ENCODE measurements around the gene SAMMSON.

Gene SAMMSON

GRCh38 chr3:70020906-70021660 lies 21.6 kb downstream of the SAMMSON start:
- DNase-seq = peak; percentile 19

- no peak for DNase-seq
These were observed 28.8 kb downstream of the SAMMSON start for GRCh38 chr3:70028361-70028760.

DNA sequence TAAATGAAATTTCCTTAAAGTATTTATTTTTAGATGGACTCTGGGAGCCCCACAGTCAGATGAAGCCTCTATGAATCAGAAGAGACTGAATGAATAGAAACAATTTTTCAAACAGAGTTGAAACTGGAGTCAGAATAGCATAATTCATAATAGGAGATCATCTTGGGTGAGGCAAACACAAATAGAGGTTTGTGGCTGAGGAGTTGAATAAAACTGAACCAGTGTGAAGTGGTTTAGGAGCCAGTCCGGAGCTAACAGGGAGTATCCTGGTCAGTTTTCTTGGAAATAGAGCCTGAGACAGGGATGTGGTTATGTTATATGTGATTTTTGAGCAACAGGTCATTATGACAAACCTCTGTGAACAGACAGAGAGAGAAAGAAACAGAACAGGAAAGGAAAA lies 39.2 kb downstream of the SAMMSON start:
- no peak for DNase-seq

DNA sequence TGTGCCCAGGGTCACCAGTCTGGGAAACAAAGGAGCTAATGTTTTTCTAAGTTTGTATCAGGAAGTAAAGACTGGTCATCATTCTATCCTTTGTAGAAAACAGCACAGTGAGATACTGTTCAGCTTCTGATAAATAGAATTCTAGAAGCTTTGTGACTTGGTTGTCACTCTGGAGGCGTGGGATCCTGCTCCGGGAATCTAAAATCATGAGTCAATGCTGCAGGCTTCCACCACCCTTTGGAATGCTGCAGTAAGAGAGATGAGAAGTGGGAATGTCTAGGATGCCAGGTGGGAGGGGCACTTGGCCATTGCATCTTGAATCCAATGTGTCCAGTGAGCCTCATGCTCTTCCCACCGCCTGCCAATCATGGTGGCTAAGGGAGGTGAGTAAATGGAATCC lies 40.9 kb downstream of the SAMMSON start:
- no peak for DNase-seq

DNA sequence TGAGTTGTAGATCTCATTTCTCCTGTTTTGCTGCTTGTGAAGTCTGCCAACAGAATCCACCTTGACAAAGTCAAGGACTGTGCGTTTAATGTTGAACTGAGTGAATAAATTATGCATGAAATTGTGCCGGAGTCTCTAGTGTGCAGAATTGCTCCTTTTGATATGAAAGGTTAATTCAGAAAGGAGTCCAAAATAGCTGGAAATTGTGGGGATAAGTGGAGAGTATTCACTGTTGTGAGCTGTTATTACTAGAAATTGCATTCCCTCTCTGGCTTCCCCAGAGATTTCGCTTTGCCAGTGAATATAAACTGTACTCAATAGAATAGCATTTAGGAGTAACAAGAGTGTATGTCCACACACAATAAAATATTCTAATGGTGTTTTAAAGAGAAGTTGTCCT lies 43.1 kb downstream of the SAMMSON start:
- no peak for DNase-seq

DNA sequence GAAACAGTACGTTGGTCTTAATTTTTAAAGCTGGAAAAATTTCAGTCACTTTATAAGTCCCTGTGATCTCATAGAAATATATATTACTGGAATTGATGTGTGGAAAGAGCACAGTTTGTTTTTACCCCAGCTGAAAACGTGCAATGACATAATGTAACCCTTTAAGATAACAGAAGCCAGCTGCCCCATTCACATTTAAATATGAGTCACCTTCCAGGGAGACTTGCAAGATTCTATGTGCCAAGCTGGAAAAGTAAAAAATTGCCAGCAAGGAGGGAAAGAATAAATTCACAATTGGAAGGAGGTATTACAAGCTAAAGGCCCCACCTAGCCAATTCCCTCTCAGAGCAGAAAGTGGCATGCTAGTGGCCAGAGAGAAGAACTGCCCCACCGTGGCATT lies 50.2 kb downstream of the SAMMSON start:
- no peak for DNase-seq

DNA sequence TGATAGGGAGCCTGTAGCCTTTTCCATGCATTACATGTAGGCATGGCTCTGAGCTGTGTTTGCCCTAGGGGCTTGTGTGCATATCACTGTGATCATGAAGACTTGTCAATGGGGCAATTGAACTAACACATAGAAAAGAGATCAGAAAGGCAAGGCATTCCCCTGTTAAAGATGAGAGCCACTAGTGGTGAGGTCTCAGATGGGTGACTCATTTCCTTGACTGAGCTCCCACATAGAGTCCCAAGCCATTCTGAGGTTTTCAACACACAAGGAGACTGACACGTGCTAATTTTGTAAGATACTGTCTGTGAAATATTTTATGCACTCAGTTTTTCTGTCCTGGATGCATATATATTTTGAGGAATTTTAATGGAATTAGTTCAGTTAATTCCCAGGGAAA lies 53.8 kb downstream of the SAMMSON start:
- DNase-seq = no peak

GRCh38 chr3:70056081-70056480 lies 56.5 kb downstream of the SAMMSON start:
- no peak for DNase-seq

DNA sequence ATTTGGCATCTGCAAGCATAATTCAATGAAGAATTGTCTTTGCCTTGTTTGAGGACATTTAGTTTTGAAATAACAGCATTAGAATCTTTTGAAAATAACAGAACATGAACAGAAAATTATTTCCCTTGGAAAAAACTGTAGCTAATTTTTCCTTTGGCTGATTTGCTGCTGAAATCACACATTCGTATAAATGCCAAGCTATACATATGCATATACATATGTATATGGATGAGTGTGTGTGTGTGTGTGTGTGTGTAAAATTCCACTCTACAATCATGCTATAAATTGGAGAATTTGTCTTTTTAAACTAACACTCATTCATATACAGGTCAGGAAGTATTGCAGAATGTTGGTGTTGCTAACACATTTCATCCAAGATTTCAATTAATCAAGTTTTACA lies 57.9 kb downstream of the SAMMSON start:
- no peak for DNase-seq

DNA sequence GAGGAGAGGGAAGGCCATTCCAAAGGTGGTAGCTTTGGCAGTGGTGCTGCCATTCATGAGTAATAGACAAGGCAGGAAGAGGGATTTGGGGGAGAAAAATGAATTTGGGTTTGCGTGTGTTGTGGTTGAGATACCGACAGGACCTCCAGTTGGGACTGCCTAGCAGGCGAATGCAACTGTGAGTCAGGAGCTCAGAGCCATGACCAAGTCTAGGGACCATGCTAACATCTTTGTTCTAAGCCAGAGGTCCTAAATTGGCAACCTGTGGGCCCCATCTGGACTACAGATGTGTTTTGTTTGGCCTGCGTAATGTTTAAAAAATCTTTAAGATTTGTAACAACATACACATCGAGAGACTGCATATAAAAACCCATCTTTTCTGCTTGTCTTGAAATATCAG lies 61.6 kb downstream of the SAMMSON start:
- no peak for DNase-seq

DNA sequence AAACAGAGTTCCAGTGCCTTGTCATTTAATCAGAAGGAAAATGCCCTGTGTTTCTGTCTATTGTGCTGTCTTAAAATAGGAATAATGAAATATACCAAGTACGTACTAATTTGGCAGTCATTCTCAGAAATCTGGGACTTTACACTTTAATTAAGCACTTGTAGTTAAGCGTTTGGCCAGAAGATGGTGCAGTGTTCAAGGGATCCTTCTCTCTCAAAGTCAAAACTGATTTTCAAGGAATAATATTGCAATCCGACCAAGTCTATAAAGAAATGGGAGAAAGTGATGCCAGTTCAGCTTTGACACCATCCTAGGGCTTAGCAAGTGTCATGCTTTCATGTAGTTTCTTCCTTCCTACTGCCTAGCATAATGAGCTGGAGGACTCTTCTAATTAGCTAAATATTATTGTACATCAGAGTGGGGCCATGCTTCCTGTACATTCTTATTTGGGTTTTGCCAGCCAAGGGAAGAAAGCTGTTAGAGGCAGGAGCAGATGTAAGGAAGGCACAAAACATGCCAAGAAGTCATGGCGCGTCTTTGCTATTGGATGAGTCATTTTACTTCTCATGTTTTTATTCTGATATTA lies 64.8 kb downstream of the SAMMSON start:
- peak; percentile 86 for DNase-seq

- DNase-seq = peak; percentile 64
These were observed 66.2 kb downstream of the SAMMSON start for GRCh38 chr3:70065696-70066253.

GRCh38 chr3:70067860-70068521 lies 68.5 kb downstream of the SAMMSON start:
- DNase-seq = no peak

DNA sequence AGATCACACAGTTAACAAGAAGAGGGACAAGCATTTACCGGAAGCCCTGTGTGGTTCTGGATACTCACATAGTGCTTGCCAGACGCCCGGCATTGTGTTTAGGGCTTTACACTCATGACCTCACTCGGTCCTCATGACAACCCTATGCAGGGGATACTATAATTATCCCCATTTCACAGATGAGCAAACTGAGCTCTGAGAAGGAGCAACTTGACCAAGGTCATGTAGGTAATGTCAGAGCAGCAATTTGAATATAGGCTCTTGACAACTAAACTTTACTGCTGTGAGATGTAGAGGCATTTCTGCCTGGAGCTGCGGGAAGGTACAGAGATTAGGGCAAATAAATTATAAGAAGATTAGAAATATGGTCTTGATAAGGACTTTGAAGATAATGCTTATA lies 70.0 kb downstream of the SAMMSON start:
- DNase-seq = no peak

GRCh38 chr3:70071138-70071537 lies 71.6 kb downstream of the SAMMSON start:
- peak; percentile 86 for DNase-seq

DNA sequence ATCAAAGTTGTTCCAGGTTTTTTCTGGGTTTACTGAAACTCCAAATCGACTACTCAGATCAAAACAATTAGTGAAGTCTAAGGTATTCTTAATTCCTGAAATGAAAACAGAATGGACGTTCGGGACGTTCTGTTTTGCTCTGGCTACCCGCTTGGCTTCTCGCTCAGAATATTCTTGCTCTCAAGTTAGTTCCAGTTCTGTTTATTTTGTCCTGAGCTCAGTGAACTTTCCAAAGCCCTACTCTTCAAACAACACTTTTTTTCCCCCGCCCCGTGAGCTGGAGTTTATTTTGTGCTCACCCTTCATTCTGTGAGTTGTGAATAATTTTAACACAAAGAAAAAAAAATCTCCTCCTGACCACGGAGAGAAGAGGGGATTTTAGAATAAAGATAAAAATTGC lies 72.6 kb downstream of the SAMMSON start:
- DNase-seq = peak; percentile 60

GRCh38 chr3:70072754-70073153 lies 73.2 kb downstream of the SAMMSON start:
- DNase-seq = no peak

GRCh38 chr3:70075101-70075500 lies 75.6 kb downstream of the SAMMSON start:
- no peak for DNase-seq

DNA sequence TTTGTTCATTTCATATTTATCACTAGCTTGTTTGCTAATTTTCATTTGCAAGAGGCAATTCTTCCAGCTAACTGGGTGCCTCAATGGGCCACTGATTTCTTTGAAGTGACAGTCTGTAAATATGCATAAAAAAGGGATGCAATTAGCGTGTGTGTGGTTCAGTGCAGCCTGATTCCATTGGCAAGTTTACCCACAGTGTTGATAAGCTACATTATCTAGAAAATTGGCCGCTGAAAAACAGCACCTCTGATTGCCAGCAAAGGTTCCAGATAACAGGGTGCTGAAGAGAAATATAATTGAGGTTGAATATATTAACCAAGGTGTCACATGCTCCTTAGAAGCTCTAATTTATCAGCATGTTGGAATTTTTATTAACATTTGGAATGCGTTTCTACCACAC lies 76.9 kb downstream of the SAMMSON start:
- DNase-seq = peak; percentile 50

DNA sequence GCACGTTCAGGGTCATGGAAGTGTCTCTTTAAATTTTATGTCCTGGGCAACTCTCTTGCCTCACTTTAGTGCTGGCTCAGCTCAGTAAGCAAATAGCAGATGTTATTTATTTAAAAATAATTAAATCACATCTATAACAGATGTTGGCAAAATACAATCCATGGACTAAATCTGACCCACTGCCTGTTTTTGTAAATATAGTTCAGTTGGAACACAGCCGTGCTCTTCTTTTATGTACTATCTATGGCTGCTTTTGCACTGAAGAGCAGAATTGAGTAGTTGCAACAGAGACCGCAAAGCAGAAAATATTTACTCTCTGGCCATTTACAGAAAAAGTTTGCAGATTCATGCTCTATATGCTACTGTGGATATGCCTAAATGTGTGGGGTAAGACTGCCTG lies 79.2 kb downstream of the SAMMSON start:
- no peak for DNase-seq

- DNase-seq = no peak
These were observed 86.1 kb downstream of the SAMMSON start for GRCh38 chr3:70085613-70086012.

DNA sequence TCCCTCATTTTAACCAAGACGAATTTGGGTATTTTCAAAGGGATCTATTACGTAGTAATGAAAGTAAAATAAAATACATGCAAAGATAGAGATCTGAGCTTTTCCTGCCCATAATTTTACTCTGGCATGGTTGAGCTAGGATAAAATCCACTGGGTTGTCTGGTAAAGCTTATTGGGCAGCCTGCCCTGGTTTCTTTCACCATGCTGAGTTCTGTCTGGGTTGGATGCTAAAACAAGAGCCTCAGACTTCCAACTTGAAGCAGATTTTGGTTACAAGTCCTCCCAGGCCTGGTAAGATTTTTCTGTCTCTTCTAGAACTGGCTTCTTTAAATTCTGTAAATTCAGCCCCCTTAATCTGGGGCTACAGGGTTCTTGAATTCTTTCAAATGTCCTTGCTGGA lies 86.8 kb downstream of the SAMMSON start:
- no peak for DNase-seq

DNA sequence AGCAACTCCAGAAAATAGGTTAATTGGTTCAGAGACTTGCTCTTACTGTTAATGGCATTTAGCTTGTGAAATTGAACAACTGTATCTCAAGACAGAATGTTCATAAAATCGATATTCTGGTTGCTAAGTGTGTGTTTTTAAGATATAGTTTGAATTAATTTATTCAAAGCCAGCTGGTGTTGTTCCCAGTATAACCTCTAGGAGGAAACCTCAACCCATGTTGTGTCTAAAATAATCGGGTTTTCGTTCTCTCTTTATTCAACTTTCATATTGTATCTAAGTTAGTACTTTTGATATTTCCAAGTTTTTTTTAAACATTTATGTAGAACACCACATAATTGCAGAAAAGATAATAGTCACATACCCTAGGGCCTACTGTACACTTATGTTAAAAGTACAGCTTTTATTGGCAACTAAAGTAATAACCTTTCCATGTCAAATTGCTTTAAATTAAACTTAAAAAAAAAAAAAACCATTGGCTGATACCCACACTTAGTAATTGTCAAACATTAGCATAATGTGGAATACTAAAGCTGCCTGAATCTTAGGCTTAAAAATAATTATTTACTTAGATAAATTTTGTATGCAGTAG lies 90.9 kb downstream of the SAMMSON start:
- DNase-seq = peak; percentile 70

DNA sequence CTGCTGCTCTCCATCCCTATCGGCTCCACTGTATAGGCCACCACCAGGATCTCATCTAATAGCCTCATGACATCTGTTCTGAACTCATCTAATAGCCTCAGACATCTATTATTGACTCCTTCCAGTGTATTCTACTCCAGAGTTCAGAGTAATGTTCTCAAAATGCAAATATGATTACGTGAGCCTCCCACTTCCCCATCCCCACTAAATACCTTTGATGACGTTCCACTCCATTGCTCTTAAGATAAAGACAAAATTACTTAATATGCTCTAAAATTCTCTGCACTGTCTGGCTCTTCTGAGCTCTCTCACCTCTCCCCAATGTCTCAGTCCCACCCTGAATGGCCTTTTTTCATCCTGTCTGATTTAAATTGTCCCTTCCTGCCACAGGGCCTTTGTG lies 94.7 kb downstream of the SAMMSON start:
- DNase-seq = no peak
